Measurements from ENCODE around the gene PGM2L1.

- TF ChIP-seq EZH2 (IDR thresholded peaks at IDR 0.05; ENCODE audit: low read depth, unreplicated experiment) = no peak
- TF ChIP-seq CREB1 (CRISPR knock-in tag; IDR thresholded peaks at IDR 0.05; ENCODE audit: low read depth) = no peak
- no peak for TF ChIP-seq CTCF (conservative IDR thresholded peaks at IDR 0.05; ENCODE audit: low read depth in 2 of 2)
- no peak for TF ChIP-seq POLR2AphosphoS5 (IDR thresholded peaks at IDR 0.05; ENCODE audit: low read depth)
- no peak for TF ChIP-seq REST (IDR thresholded peaks at IDR 0.05; ENCODE audit: unreplicated experiment)
- no peak for TF ChIP-seq ETS1 (IDR thresholded peaks at IDR 0.05)
- no peak for TF ChIP-seq EZH2phosphoT487 (IDR thresholded peaks at IDR 0.05; ENCODE audit: unreplicated experiment)
- TF ChIP-seq ZNF331 (CRISPR knock-in tag; IDR thresholded peaks at IDR 0.05; ENCODE audit: low read depth) = no peak
- TF ChIP-seq ZNF114 (CRISPR knock-in tag; IDR thresholded peaks at IDR 0.05) = no peak
- no peak for TF ChIP-seq NANOG (IDR thresholded peaks at IDR 0.05; ENCODE audit: borderline replicate concordance)
- no peak for TF ChIP-seq STAT1 (IDR thresholded peaks at IDR 0.05; ENCODE audit: unreplicated experiment)
These were observed 36.3 kb upstream of the PGM2L1 start for GRCh38 chr11:74434528-74434927.
